HG03280 (cell line): ENCODE measurements around the gene HELZ2.

Experiments used
- ATAC-seq: cut with Tn5 transposase; IDR thresholded peaks from one replicate; pipeline ENCODE4 v1.9.1; 2021; ENCODE audit warnings: mild to moderate bottlenecking, moderate library complexity; ENCODE audit not compliant: unreplicated experiment

HELZ2 gene

GRCh38 chr20:63527184-63527583 lies 46.9 kb downstream of the HELZ2 start:
- ATAC-seq, result no peak

GRCh38 chr20:63525971-63526370 lies 48.1 kb downstream of the HELZ2 start:
- ATAC-seq, result no peak

DNA sequence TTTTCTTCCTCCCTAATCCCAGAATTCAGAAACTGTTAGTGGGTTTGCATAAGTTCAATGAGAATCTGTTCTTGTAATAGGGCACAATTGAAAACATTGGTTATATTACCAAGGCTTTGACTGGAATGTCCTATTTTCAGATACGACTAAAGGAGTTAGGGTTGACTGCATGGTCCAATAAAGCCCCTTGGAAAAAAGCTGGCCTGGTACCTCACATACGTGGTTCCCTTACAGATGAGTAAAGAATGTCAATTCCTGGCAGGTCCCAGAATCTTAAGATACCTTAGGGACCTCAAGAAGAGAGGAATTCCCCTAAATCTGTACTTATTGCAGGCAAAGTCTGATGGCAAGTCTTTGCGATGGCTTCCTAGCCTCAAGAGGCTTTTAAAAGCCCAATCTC lies 48.9 kb downstream of the HELZ2 start:
- ATAC-seq, result no peak
